HepG2 (cell line): ENCODE data around the gene PCLO. TPM values are rescaled to one million over a fixed set of nuclear protein-coding genes. Genes with fewer than 3 reads are reported as not detected.

Source experiments
- ATAC-seq: fragments of 200-7000 bp; cut with Tn5 transposase; 3 replicates; pipeline ENCODE4 v1.9.1; 2020; ENCODE audit warnings: mild to moderate bottlenecking, moderate library complexity
- BruUV-seq: library from RNA; stranded (reverse); fragments of 400-500 nt; replicated peaks from 2 replicates; lab custom pipeline; 2021; lab: Mats Ljungman, UMichigan
- CTCF ChIA-PET: fragments of 300-600 bp; formaldehyde crosslinking; extraction: SDS; loops from one replicate; lab custom pipeline; 2021; ENCODE audit warnings: low total read pairs, inconsistent platforms, low intra/inter-chr PET ratio; lab: Yijun Ruan, JAX
- POLR2A ChIA-PET: fragments of 350-600 bp; sonication (Branson Sonifier 250); formaldehyde crosslinking; loops from one replicate; lab custom pipeline; 2020; ENCODE audit warnings: antibody characterized with exemption, inconsistent platforms; lab: Yijun Ruan, JAX
- DNase-seq: peaks from one replicate; pipeline ENCODE4 v3.0.0-alpha.2; 2015; ENCODE audit warnings: low spot score
- FAIRE-seq: peaks from 3 replicates; lab custom pipeline; 2011; peaks lifted over from hg19 to GRCh38; lab: Jason Lieb, UNC
- H2AFZ ChIP-seq: one replicate; pipeline ENCODE4 v1.6.1; 2011; ENCODE audit warnings: low read length, inconsistent platforms
- H3K27ac ChIP-seq: fragments of 300-600 bp; 3 replicates; pipeline ENCODE4 v1.8.0; 2011; ENCODE audit warnings: mixed run types, mild to moderate bottlenecking, mixed read lengths, low read length, inconsistent platforms; ENCODE audit not compliant: insufficient read depth; ENCODE audit errors: extremely low read length
- H3K27me3 ChIP-seq, 2 experiments: fragments of 200-600 bp in 1 of 2; 2 replicates in 1 of 2; 3 replicates in 1 of 2; pipeline versions ENCODE4 v1.6.0 to v1.8.0; 2011; ENCODE audit warnings: low read length in 2 of 2, mild to moderate bottlenecking in 2 of 2, moderate library complexity in 2 of 2, inconsistent platforms in 1 of 2; ENCODE audit not compliant: insufficient read depth in 2 of 2, control insufficient read depth in 1 of 2
- H3K36me3 ChIP-seq, 2 experiments: fragments of 200-600 bp in 1 of 2; replicated peaks in 1 of 2; 2 replicates in 1 of 2; 3 replicates in 1 of 2; pipeline versions ENCODE4 v1.5.1 to v1.8.0; 2011; ENCODE audit warnings: low read length in 2 of 2, inconsistent platforms in 1 of 2; ENCODE audit not compliant: insufficient read depth in 2 of 2, control insufficient read depth in 1 of 2
- H3K4me1 ChIP-seq: 2 replicates; pipeline ENCODE4 v1.5.1; 2012; ENCODE audit warnings: low read length, inconsistent platforms; ENCODE audit not compliant: insufficient read depth
- H3K4me2 ChIP-seq: 2 replicates; pipeline ENCODE4 v1.6.0; 2011; ENCODE audit warnings: low read depth, low read length, inconsistent platforms
- H3K4me3 ChIP-seq, 3 experiments: fragments of 200-600 bp in 1 of 3; sonication (generic), shearing (Covaris generic) in 1 of 3; replicated peaks in 1 of 3; 2 replicates each; pipeline ENCODE4 v1.5.1; 2011 to 2016; ENCODE audit warnings: low read length in 3 of 3, inconsistent platforms in 2 of 3, low read depth in 2 of 3, mild to moderate bottlenecking in 2 of 3, control low read depth in 1 of 3, mixed read lengths in 1 of 3; ENCODE audit not compliant: insufficient read depth in 1 of 3
- H3K79me2 ChIP-seq: one replicate; pipeline ENCODE4 v1.6.1; 2011; ENCODE audit warnings: low read length, inconsistent platforms; ENCODE audit not compliant: insufficient read depth
- H3K9ac ChIP-seq: 2 replicates; pipeline ENCODE4 v1.6.0; 2011; ENCODE audit warnings: mild to moderate bottlenecking, low read depth, low read length, inconsistent platforms; ENCODE audit not compliant: insufficient read depth
- H3K9me3 ChIP-seq: 2 replicates; pipeline ENCODE4 v1.5.1; 2012; ENCODE audit warnings: mild to moderate bottlenecking, low read length
- H4K20me1 ChIP-seq: 2 replicates; pipeline ENCODE4 v1.6.0; 2011; ENCODE audit warnings: inconsistent platforms, mild to moderate bottlenecking, low read length, moderate library complexity; ENCODE audit not compliant: insufficient read depth
- CREBL2 ChIP-seq: sonication (generic); formaldehyde crosslinking; IDR thresholded peaks from 2 replicates; pipeline ENCODE4 v1.8.1; 2023; ENCODE audit warnings: missing genetic modification reagents, mild to moderate bottlenecking, borderline replicate concordance
- HCFC1 ChIP-seq: fragments of 150-350 bp; IDR thresholded peaks from 2 replicates; pipeline ENCODE4 v1.6.1; 2014; ENCODE audit warnings: low read depth, low read length
- RARG ChIP-seq: sonication (generic); formaldehyde crosslinking; IDR thresholded peaks from 2 replicates; pipeline ENCODE4 v1.4.0; 2020; ENCODE audit warnings: low read depth, mild to moderate bottlenecking, missing genetic modification reagents
- ZBTB42 ChIP-seq: sonication (generic); formaldehyde crosslinking; IDR thresholded peaks from 2 replicates; pipeline ENCODE4 v1.5.0; 2020; ENCODE audit warnings: mild to moderate bottlenecking, missing genetic modification reagents
- ZKSCAN5 ChIP-seq: sonication (generic); formaldehyde crosslinking; IDR thresholded peaks from 2 replicates; pipeline ENCODE4 v1.5.1; 2020; ENCODE audit warnings: mild to moderate bottlenecking, missing genetic modification reagents
- ZNF224 ChIP-seq: sonication (generic); formaldehyde crosslinking; IDR thresholded peaks from 2 replicates; pipeline ENCODE4 v1.5.0; 2020; ENCODE audit warnings: mild to moderate bottlenecking, missing genetic modification reagents
- ZNF280D ChIP-seq: sonication (generic); formaldehyde crosslinking; IDR thresholded peaks from 2 replicates; pipeline ENCODE4 v1.5.1; 2020; ENCODE audit warnings: mild to moderate bottlenecking, missing genetic modification reagents
- ZNF383 ChIP-seq: sonication (generic); formaldehyde crosslinking; IDR thresholded peaks from 2 replicates; pipeline ENCODE4 v1.4.0; 2020; ENCODE audit warnings: missing genetic modification reagents, mild to moderate bottlenecking, borderline replicate concordance
- ZSCAN5A ChIP-seq: sonication (generic); formaldehyde crosslinking; IDR thresholded peaks from 2 replicates; pipeline ENCODE4 v1.8.0; 2022; ENCODE audit warnings: mild to moderate bottlenecking, missing genetic modification reagents, borderline replicate concordance
- WGBS: methylation state at CpG from one replicate; pipeline ENCODE4 v1.1.6; 2017; ENCODE audit warnings: low lambda C conversion rate; 5-methylcytosine and 5-hydroxymethylcytosine counted together
- in situ Hi-C: cut with HindIII; loops from 2 replicates; pipeline ENCODE4 v1.10.0; 2017; ENCODE audit warnings: low pct_unique_long_range_greater_than_20kb; ENCODE audit not compliant: extremely low pct_ligation_motif_present
- intact Hi-C: fragments of 100-400 bp; cut with micrococcal nuclease; formaldehyde crosslinking; loops from one replicate; pipeline ENCODE4 v1.10.0; 2022; ENCODE audit not compliant: unreplicated experiment
- polyA plus RNA-seq, 8 experiments: library from polyadenylated mRNA; depleted of rRNA in 3 of 8; stranded (reverse) in 7 of 8; unstranded in 1 of 8; fragments of >200 nt; fragmentation: Illumina TruSeq in 4 of 8; extraction: Trizol in 4 of 8; gene quantifications; 2 replicates each; pipeline versions ENCODE4 v1.2.1 to v1.2.3, GENCODE V29; 2011 to 2016; ENCODE audit warnings: low read depth in 4 of 8, missing spikeins in 1 of 8, mixed read lengths in 1 of 8; ENCODE audit not compliant: insufficient read depth in 1 of 8
- total RNA-seq, 5 experiments: library from RNA; depleted of rRNA; stranded (reverse); fragments of >200 nt; fragmentation: Illumina TruSeq; extraction: Trizol; gene quantifications; 2 replicates each; pipeline ENCODE4 v1.2.3, GENCODE V29; 2016; ENCODE audit warnings: low read depth in 1 of 5
- TF ChIP-seq, protein P1 (sequence below): sonication (generic); formaldehyde crosslinking; IDR thresholded peaks from 2 replicates; pipeline ENCODE4 v1.8.0; 2022; ENCODE audit warnings: missing genetic modification reagents, mild to moderate bottlenecking, inconsistent platforms, borderline replicate concordance

The PCLO gene
- total and polyA plus RNA-seq, 2 of the 13 experiments (the other 11 are each of a cell fraction or from before 2014, with no cell fraction given) = 0.07 to 0.29 TPM

DNA sequence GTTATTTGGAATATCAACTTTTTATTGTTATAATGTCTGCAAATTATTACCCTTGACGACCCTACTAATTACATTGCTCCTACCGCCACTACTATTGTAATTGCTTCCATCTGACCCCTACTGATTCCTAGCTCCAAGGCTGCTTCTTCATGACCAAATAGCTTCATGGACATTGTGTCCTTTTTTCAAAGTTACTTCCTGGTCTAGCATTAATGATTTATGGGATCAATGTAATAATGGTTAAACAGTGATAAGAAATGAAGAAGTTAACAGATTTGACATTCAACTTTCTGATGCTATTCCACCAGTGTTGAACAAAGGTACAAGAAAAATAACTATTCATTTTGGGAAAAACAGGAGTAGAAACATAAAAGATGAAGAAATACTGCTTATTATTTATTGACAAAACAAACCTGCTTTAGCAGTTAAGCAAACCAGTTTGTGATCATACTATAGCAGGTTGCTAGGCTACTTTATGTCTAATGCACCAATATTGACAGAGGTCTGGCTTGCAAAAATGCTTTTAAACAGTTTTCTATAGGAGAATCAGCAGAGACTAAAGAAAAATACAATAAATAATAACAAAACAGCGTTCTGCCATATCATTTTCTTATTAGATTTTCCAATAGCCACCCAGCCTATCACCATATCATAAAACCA, 125.8 kb downstream of the PCLO start:
- H3K36me3 ChIP-seq = no peaks in the 10 kb centered on the region
- ChIA-PET CTCF (no interaction called here), POLR2A (no interaction called here)
- no peak overlapping the region for H3K4me3 ChIP-seq
- no peak overlapping the region for H2AFZ ChIP-seq
- no peak overlapping the region for H3K4me2 ChIP-seq
- BruUV-seq = no TSS peak
- no peaks in the 10 kb centered on the region for H3K27me3 ChIP-seq
- in situ Hi-C loops = no loop called here
- intact Hi-C loops = no loop called here
- ATAC-seq (no peak), FAIRE-seq (no peak), DNase-seq (no peak)
- H3K27ac ChIP-seq = no peak overlapping the region
- WGBS = 19% methylated on average over 3 of the region's 3 CpGs
- no peaks in the 10 kb centered on the region for H3K9me3 ChIP-seq
- H3K9ac ChIP-seq = no peak overlapping the region
- TF ChIP-seq ZNF383 (CRISPR knock-in tag) (no peak), HCFC1 (no peak), ZNF280D (CRISPR knock-in tag) (no peak), RARG (no peak), ZSCAN5A (CRISPR knock-in tag) (no peak), ZNF224 (CRISPR knock-in tag) (no peak), CREBL2 (CRISPR knock-in tag) (no peak), ZBTB42 (CRISPR knock-in tag) (no peak), ZKSCAN5 (CRISPR knock-in tag) (no peak)
- TF ChIP-seq, protein P1, sequence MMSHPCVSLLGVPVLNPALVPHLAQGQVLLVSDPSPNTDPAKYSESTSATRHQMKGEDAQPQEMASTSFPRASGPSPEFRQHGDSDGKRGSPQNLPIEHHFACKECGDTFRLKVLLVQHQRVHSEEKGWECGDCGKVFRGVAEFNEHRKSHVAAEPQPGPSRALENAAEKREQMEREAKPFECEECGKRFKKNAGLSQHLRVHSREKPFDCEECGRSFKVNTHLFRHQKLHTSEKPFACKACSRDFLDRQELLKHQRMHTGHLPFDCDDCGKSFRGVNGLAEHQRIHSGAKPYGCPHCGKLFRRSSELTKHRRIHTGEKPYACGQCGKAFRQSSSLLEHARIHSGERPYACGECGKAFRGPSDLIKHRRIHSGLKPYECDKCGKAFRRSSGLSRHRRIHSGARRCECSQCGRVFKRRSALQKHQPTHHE (CRISPR knock-in tag) = no peak
- H3K79me2 ChIP-seq = no peaks in the 10 kb centered on the region
- H4K20me1 ChIP-seq = 0 out of 2 replicates have a peak, but pooled peaks cover 2% of the 10 kb centered on the region
- H3K4me1 ChIP-seq = no peaks in the 10 kb centered on the region
